ENCODE results near the gene NAP1L2. TPM values are rescaled to one million over a fixed set of nuclear protein-coding genes. Genes with fewer than 3 reads are reported as not detected.
"Not testable (repeated sequence)": the region's sequence is repeated elsewhere in the genome, so short reads cannot be mapped to it uniquely, and the experiment has no call there.

Gene NAP1L2
- total RNA-seq, result 2.1 and 2.6 TPM in 2 replicates

- peak; percentile 56 for DNase-seq (ENCODE audit: low read depth)
Measured at GRCh38 chrX:73214426-73215094, at the start of gene NAP1L2. TSS of gene NAP1L2 (minus strand) at chrX:73214851. CDS start at chrX:73214492, 359 bp downstream.

- DNase-seq (ENCODE audit: low read depth), result no peak
Measured at GRCh38 chrX:73262991-73263390, 48.3 kb upstream of the NAP1L2 start.

GRCh38 chrX:73239242-73239641 lies 24.6 kb upstream of the NAP1L2 start:
- no peak for DNase-seq (ENCODE audit: low read depth)

- DNase-seq (ENCODE audit: low read depth), result no peak
Measured at GRCh38 chrX:73217621-73218020, 3.0 kb upstream of the NAP1L2 start.

GRCh38 chrX:73215246-73215645 lies 595 bp upstream of the NAP1L2 start:
- DNase-seq (ENCODE audit: low read depth), result no peak

- DNase-seq (ENCODE audit: low read depth), result no peak
Measured at GRCh38 chrX:73213734-73214425, 771 bp downstream of the NAP1L2 start.

- no peak for DNase-seq (ENCODE audit: low read depth)
Measured at GRCh38 chrX:73206366-73206765, 8.3 kb downstream of the NAP1L2 start.

- no peak for DNase-seq (ENCODE audit: low read depth)
Measured at GRCh38 chrX:73182502-73183114, 32.0 kb downstream of the NAP1L2 start.

GRCh38 chrX:73168945-73169344 lies 45.7 kb downstream of the NAP1L2 start:
- not testable (repeated sequence) for DNase-seq (ENCODE audit: low read depth)

Other genes with a start within 250 kb of the NAP1L2 start
- gene PABPC1L2B, start 211.9 kb downstream of the NAP1L2 start, total RNA-seq, result not detected in 2 replicates
- gene PABPC1L2A, start 135.3 kb downstream of the NAP1L2 start, total RNA-seq, result not detected in 2 replicates
- not detected in 2 replicates for gene CDX4, start 232.2 kb upstream of the NAP1L2 start, total RNA-seq

All from renal cortical epithelial cell (primary cell).